ENCODE measurements around the gene LDB3.

LDB3 gene

DNA sequence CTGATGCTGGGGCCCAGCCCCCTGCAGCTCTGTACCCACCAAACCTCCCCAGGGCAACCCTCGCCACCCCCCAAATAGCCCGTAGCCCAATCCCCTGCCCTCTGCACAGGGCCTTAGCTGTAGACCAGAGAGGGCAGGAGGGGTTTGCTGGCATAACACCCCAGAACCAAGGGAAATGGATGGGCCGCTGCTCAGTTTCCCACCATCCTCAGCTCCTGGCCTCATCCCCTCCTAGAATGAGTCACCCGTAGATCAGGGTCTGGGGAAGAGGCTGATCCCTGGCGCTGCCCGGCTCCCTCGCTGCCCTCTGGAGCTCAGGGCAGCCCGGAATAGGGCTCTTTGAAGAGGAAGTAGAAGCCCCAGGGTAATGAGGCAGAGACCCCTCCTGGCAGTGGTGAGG is 31.2 kb downstream of the LDB3 start:
- peak overlapping the region; percentile 46 to 59 for H3K27ac ChIP-seq
- TF ChIP-seq, protein P1, sequence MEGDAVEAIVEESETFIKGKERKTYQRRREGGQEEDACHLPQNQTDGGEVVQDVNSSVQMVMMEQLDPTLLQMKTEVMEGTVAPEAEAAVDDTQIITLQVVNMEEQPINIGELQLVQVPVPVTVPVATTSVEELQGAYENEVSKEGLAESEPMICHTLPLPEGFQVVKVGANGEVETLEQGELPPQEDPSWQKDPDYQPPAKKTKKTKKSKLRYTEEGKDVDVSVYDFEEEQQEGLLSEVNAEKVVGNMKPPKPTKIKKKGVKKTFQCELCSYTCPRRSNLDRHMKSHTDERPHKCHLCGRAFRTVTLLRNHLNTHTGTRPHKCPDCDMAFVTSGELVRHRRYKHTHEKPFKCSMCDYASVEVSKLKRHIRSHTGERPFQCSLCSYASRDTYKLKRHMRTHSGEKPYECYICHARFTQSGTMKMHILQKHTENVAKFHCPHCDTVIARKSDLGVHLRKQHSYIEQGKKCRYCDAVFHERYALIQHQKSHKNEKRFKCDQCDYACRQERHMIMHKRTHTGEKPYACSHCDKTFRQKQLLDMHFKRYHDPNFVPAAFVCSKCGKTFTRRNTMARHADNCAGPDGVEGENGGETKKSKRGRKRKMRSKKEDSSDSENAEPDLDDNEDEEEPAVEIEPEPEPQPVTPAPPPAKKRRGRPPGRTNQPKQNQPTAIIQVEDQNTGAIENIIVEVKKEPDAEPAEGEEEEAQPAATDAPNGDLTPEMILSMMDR (IDR thresholded peaks at IDR 0.05): no peak
- H3K9me3 ChIP-seq: no peaks in the 10 kb centered on the region
- no peak for DNase-seq
- H3K27me3 ChIP-seq: no peaks in the 10 kb centered on the region
- no peak overlapping the region for H3K4me3 ChIP-seq
- intact Hi-C loops (cut with DNase I; ENCODE audit: low total_unique reads): loop anchor here (10.0 kb wide), 1 partner anchor 395 kb away; the partner anchor contains the start of genes GLUD1 and SHLD2
- peaks cover 0 to 7% (median 0%) of the 10 kb centered on the region in 4 donors for H3K4me1 ChIP-seq
- peaks cover 43 to 83% (median 79%) of the 10 kb centered on the region in 3 donors for H3K36me3 ChIP-seq

DNA sequence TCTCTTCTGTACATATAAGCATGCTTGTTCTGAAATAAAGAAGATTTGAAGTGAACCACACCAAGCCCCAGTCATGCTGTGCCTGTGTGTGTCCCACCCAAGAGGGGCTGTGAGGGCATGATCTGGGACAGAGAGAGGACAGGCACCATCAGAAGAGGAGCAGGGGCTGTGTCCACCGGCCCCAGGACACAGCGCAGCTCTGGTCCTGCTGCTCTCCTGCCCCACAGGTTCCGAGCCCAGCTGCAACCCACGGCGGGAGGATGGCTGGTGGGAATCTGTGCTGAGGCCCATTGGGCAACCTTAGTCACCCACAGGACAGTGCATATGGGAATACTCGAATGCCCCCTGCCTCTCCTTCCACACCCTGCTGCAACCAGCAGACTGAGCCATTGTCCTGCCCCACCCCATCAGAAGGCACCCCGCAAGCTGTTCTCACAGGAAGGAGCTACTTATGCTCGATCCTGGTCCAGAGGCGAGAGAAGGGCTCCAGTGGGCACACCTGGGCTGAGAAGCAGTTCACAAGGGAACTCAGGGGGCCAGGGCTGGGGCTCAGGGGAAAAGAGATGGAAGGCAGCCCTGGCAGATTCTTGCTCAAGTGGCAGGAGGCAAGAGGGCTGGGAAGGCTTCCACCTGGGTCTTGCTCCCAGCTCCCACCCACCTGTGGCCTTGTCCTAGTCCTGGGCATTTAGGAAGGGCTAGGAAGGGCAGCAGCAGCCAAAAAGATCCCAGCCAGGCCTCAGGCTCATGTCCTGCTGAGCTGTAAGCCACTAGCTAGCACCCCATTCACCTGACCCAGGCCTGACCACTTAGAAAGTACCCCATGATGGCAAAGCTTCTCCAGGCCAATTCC is 31.9 kb downstream of the LDB3 start:
- DNase-seq: no peak
- TF ChIP-seq, protein P1 (IDR thresholded peaks at IDR 0.05): no peak
- H3K9me3 ChIP-seq: no peaks in the 10 kb centered on the region
- H3K4me1 ChIP-seq: peaks cover 0 to 7% (median 0%) of the 10 kb centered on the region in 4 donors
- intact Hi-C loops (cut with DNase I; ENCODE audit: low total_unique reads): loop anchor here (10.0 kb wide), 1 partner anchor 395 kb away; the partner anchor contains the start of genes GLUD1 and SHLD2
- peaks cover 36 to 77% (median 73%) of the 10 kb centered on the region in 3 donors for H3K36me3 ChIP-seq
- H3K4me3 ChIP-seq: no peak overlapping the region
- H3K27me3 ChIP-seq: no peaks in the 10 kb centered on the region
- peak overlapping the region; percentile 46 to 59 for H3K27ac ChIP-seq

DNA sequence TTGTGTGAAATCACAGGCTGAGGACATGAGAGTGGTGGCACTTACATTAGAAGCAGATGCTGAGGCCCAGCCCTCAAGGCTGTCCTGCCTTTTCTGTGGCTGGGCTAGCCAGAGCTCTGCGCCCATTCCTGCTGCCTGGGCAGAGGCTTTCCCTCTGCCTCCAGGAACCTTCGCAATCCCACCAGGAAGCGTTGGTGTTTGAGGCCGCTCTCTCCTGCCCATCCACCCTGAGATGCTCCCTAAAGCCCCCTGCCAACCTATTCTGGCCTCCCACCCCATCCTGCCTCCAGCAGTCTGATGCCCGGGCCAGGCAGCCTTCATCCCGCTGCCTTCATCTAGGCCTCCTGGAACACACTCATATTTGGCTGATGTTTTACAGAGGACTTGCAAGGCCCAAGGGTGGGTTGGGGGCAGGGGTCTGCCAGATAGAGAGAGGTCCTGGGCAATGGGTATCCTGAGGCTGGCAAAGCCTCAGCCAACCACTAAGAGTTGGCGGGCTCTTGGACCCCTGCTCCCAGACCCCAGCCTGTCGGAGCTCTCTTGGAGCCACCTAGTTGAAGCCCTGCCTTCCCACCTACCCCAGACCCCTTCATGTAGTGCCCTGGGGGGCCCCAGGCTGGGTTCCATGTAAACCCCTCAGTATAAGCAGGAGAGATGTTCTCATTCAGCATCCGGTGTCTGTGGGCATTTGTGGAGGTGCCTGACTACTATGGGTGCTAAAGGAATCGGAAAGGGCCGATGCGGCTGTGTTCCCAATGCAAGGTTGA is 32.7 kb downstream of the LDB3 start:
- Histone ChIP-seq H3K4me3 (no peak overlapping the region), H3K27ac (peak overlapping the region; percentile 46 to 59), H3K9me3 (no peaks in the 10 kb centered on the region), H3K4me1 (peaks cover 0 to 7% (median 0%) of the 10 kb centered on the region in 4 donors), H3K36me3 (peaks cover 32 to 69% (median 66%) of the 10 kb centered on the region in 3 donors), H3K27me3 (no peaks in the 10 kb centered on the region)
- intact Hi-C loops (cut with DNase I; ENCODE audit: low total_unique reads): no loop called here
- DNase-seq: no peak
- TF ChIP-seq, protein P1 (IDR thresholded peaks at IDR 0.05): no peak

DNA sequence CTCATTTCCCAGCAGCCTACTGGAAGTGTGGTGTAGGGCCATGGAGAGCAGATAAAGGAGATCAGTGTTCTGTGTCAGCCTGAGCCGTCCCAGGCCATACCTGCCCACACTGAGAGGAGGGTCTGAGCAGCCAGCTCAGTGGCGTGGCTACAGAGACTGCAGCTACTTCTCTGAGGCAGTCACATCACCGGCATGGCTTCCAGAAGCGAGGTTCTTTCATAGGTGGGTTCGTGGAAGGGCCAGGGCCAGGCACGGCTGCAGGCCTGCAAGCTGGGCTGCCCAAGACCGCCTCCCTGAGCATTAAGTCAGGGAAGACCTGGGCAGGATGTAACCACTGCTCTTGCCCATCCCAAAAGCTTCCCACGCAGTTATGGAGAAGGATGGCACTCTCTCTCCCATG is 34.9 kb downstream of the LDB3 start:
- no peak overlapping the region for H3K27ac ChIP-seq
- DNase-seq: no peak
- intact Hi-C loops (cut with DNase I; ENCODE audit: low total_unique reads): no loop called here
- H3K9me3 ChIP-seq: no peaks in the 10 kb centered on the region
- H3K27me3 ChIP-seq: no peaks in the 10 kb centered on the region
- peaks cover 42 to 68% (median 66%) of the 10 kb centered on the region in 3 donors for H3K36me3 ChIP-seq
- no peak overlapping the region for H3K4me3 ChIP-seq
- TF ChIP-seq, protein P1 (IDR thresholded peaks at IDR 0.05): no peak
- H3K4me1 ChIP-seq: peaks cover 0 to 7% (median 0%) of the 10 kb centered on the region in 4 donors

DNA sequence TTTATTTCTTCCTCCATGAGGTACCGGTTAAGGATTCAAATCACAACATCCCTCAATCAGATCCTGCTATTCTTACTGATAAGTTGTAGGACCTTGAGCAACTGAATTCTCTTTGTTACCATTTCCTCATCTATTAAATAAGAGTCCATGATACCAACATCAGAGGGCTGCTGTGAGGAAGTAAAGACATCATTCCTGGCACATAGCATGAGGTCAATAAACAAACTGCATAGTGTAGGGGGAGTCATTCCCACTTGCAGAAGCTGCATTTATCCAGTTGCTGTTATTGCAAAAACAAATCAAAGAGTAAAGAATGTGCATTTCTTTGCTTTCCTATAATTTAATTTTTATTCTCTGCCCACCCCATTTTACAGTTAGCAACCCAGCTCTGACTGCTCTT is 36.8 kb downstream of the LDB3 start:
- H3K27ac ChIP-seq: peak overlapping the region in 1 of 2 donors; percentile 96
- no peak for DNase-seq

More for the DNA sequence above, 36.8 kb downstream of the LDB3 start:
- Histone ChIP-seq H3K4me3 (no peak overlapping the region), H3K4me1 (peaks cover 0 to under 1% (median 0%) of the 10 kb centered on the region in 4 donors), H3K27me3 (no peaks in the 10 kb centered on the region), H3K36me3 (peaks cover 33 to 68% (median 50%) of the 10 kb centered on the region in 3 donors), H3K9me3 (no peaks in the 10 kb centered on the region)
- TF ChIP-seq, protein P1 (IDR thresholded peaks at IDR 0.05): no peak
- intact Hi-C loops (cut with DNase I; ENCODE audit: low total_unique reads): no loop called here
